Sigmoid colon (tissue), 7 donors: ENCODE data around the gene SOS1. TPM values are rescaled to one million over a fixed set of nuclear protein-coding genes. Genes with fewer than 3 reads are reported as not detected.
"Not testable (repeated sequence)": the region's sequence is repeated elsewhere in the genome, so short reads cannot be mapped to it uniquely, and the experiment has no call there.

Experiments used
- DNase-seq: peaks from one replicate; pipeline ENCODE4 v3.0.0-alpha.2; 2019
- H3K27ac ChIP-seq, 4 donors: fragments of 200-600 bp; sonication (generic); one replicate each; pipeline ENCODE4 v1.5.1; 2016 to 2019; ENCODE audit warnings: mild to moderate bottlenecking in 1 of 4
- H3K27me3 ChIP-seq, 3 donors: fragments of 200-600 bp; sonication (generic); one replicate each; pipeline ENCODE4 v1.5.1; 2019; ENCODE audit warnings: mild to moderate bottlenecking in 1 of 3
- H3K36me3 ChIP-seq, 4 donors: fragments of 200-600 bp; sonication (generic); one replicate each; pipeline ENCODE4 v1.5.1; 2016 to 2019
- H3K4me1 ChIP-seq, 4 donors: fragments of 200-600 bp; sonication (generic); one replicate each; pipeline ENCODE4 v1.5.1; 2017 to 2019
- H3K4me3 ChIP-seq, 4 donors: fragments of 200-600 bp; sonication (generic); one replicate each; pipeline ENCODE4 v1.5.1; 2017 to 2019; ENCODE audit warnings: mild to moderate bottlenecking in 2 of 4, moderate library complexity in 1 of 4
- H3K9me3 ChIP-seq, 4 donors: fragments of 200-600 bp in 3 of 4; sonication (generic) in 3 of 4; one replicate each; pipeline versions ENCODE4 v1.5.1 to v1.6.1; 2013 to 2019
- EP300 ChIP-seq, 4 donors: sonication (generic); formaldehyde crosslinking; IDR thresholded peaks; one replicate each; pipeline ENCODE4 v1.6.1; 2017; ENCODE audit warnings: antibody characterized with exemption in 4 of 4
- POLR2A ChIP-seq, 2 donors: fragments of 450-650 bp; IDR thresholded peaks; one replicate each; pipeline ENCODE4 v1.6.1; 2016; ENCODE audit warnings: antibody characterized with exemption in 2 of 2, mild to moderate bottlenecking in 2 of 2, moderate library complexity in 2 of 2
- POLR2AphosphoS5 ChIP-seq, 4 donors: sonication (generic); formaldehyde crosslinking; IDR thresholded peaks; one replicate each; pipeline ENCODE4 v1.6.1; 2017; ENCODE audit warnings: antibody characterized with exemption in 4 of 4
- WGBS, 2 donors: extraction: QIAGEN DNeasy Blood & Tissue Kit; methylation state at CpG; one replicate each; pipeline ENCODE4 v1.1.7; 2013; 5-methylcytosine and 5-hydroxymethylcytosine counted together
- intact Hi-C: fragments of 100-400 bp; cut with DNase I; formaldehyde crosslinking; loops from one replicate; pipeline ENCODE4 v1.15.1; 2023
- polyA plus RNA-seq, 3 donors: library from polyadenylated mRNA; stranded (reverse); fragments of 200-250 nt; gene quantifications; one replicate each; pipeline ENCODE4 v1.2.3, GENCODE V29; 2013
- total RNA-seq, 4 donors: library from RNA; depleted of rRNA; stranded (reverse); fragments of >200 nt; gene quantifications; one replicate each; pipeline ENCODE4 v1.1.0, GENCODE V29; 2016
- TF ChIP-seq, protein P1 (sequence below), 4 experiments: fragments of 450-650 bp in 3 of 4; fragments of 200-600 bp in 1 of 4; IDR thresholded peaks; one replicate each; pipeline ENCODE4 v1.5.1; 2016 to 2019; ENCODE audit warnings: antibody characterized with exemption in 4 of 4, mild to moderate bottlenecking in 3 of 4, moderate library complexity in 2 of 4
- donor health status: healthy with polysubstance abuse.
- donor health status: Bipolar disorder and iron deficiency.
- donor health status: healthy.

The SOS1 gene
- total and polyA plus RNA-seq, 7 donors: 5.4 to 72.0 (median 30.8) TPM

GRCh38 chr2:38940746-38941145, 180.1 kb downstream of the SOS1 start:
- no peak for TF ChIP-seq POLR2AphosphoS5 (IDR thresholded peaks at IDR 0.05)
- intact Hi-C loops: no loop called here

DNA sequence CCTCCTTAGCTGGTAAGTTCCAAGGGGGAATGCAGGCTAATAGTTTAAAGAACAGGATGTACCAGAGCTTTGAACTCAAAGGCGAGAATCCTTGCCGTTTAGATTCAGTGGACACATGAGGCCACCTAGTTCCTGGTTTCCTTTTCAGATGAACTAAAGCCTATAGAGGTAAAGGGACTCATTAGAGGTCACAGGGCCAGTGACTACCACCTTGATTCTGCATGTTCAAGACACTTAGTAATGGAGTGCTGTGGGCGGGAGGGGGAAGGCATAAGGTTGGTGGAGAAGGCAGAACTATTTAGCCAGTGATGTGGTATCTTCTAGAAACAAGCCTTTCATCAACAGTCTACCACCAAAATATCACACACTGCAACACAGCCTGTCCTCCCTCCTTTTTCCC, 183.3 kb downstream of the SOS1 start:
- TF ChIP-seq, protein P1, sequence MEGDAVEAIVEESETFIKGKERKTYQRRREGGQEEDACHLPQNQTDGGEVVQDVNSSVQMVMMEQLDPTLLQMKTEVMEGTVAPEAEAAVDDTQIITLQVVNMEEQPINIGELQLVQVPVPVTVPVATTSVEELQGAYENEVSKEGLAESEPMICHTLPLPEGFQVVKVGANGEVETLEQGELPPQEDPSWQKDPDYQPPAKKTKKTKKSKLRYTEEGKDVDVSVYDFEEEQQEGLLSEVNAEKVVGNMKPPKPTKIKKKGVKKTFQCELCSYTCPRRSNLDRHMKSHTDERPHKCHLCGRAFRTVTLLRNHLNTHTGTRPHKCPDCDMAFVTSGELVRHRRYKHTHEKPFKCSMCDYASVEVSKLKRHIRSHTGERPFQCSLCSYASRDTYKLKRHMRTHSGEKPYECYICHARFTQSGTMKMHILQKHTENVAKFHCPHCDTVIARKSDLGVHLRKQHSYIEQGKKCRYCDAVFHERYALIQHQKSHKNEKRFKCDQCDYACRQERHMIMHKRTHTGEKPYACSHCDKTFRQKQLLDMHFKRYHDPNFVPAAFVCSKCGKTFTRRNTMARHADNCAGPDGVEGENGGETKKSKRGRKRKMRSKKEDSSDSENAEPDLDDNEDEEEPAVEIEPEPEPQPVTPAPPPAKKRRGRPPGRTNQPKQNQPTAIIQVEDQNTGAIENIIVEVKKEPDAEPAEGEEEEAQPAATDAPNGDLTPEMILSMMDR (IDR thresholded peaks at IDR 0.05): no peak
- no peak for TF ChIP-seq EP300 (IDR thresholded peaks at IDR 0.05)
- no peak for TF ChIP-seq POLR2A (IDR thresholded peaks at IDR 0.05)
- TF ChIP-seq POLR2AphosphoS5 (IDR thresholded peaks at IDR 0.05): no peak

More at GRCh38 chr2:38940746-38941145, 180.1 kb downstream of the SOS1 start:
- no peaks in the 10 kb centered on the region for H3K27me3 ChIP-seq
- DNase-seq: no peak
- H3K36me3 ChIP-seq: no peaks in the 10 kb centered on the region
- H3K27ac ChIP-seq: no peak overlapping the region
- H3K4me3 ChIP-seq: no peak overlapping the region
- 79% methylated on average over 1 of the region's 1 CpG for WGBS, 2 donors
- H3K9me3 ChIP-seq: no peaks in the 10 kb centered on the region
- H3K4me1 ChIP-seq: no peaks in the 10 kb centered on the region

DNA sequence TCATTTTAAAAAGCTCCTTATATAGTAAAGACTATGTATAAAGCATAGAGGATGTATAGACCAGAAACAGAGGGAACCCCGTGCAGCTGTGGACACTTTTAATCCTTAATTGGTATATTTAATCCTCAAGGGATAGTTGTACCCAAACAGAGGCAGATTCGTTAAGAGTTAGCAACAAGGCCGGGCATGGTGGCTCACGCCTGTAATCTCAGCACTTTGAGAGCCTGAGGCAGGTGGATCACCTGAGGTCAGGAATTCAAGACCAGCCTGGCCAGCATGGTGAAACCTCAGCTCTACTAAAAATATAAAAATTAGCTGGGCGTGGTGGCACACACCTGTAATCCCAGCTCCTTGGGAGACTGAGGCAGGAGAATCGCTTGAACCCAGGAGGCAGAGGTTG, 184.3 kb downstream of the SOS1 start:
- H3K9me3 ChIP-seq, H3K27me3 ChIP-seq, H3K4me3 ChIP-seq, H3K36me3 ChIP-seq, H3K4me1 ChIP-seq, intact Hi-C loops, DNase-seq, H3K27ac ChIP-seq: not testable (repeated sequence)
- WGBS, 2 donors: 93% methylated on average over 6 of the region's 6 CpGs

More for the DNA sequence above, 183.3 kb downstream of the SOS1 start:
- H3K4me3 ChIP-seq: no peak overlapping the region
- H3K27ac ChIP-seq: no peak overlapping the region
- H3K9me3 ChIP-seq: no peaks in the 10 kb centered on the region
- intact Hi-C loops: no loop called here
- 73 to 78% methylated on average over 3 of the region's 3 CpGs for WGBS, 2 donors
- no peaks in the 10 kb centered on the region for H3K36me3 ChIP-seq
- no peaks in the 10 kb centered on the region for H3K27me3 ChIP-seq
- no peaks in the 10 kb centered on the region for H3K4me1 ChIP-seq
- DNase-seq: no peak

DNA sequence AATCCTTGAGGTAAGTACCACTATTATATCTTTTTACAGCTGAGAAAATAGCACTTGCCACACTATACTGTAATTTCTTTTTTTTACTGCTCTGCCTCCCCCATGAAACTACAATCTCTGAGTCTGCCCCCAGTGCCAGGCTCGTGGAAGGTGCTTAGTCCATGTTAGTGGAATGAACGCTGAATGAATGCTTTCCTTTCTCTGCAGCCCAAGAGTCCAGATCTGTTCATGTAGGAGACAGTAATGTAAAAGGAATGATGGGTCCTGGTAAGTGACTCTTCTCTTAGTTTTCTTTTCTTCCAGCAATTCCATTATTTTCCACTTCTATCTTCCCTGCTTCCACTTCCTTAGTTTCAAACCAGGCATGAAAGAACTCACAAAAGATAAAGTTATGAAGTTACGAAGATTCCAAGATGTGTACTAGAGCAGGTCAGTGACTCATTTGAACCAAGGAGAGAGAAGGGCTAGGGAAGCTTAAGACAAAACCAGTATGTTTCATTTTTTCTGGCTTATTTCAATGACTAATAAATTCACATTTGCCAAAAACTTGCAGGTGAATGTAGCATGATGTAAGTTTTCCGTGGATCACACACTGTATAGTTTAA, 185.2 kb downstream of the SOS1 start:
- no peak overlapping the region for H3K27ac ChIP-seq
- TF ChIP-seq, protein P1 (IDR thresholded peaks at IDR 0.05): no peak
- no peak for TF ChIP-seq POLR2A (IDR thresholded peaks at IDR 0.05)
- no peak for TF ChIP-seq EP300 (IDR thresholded peaks at IDR 0.05)
- no peak for TF ChIP-seq POLR2AphosphoS5 (IDR thresholded peaks at IDR 0.05)
- H3K4me1 ChIP-seq: no peaks in the 10 kb centered on the region

DNA sequence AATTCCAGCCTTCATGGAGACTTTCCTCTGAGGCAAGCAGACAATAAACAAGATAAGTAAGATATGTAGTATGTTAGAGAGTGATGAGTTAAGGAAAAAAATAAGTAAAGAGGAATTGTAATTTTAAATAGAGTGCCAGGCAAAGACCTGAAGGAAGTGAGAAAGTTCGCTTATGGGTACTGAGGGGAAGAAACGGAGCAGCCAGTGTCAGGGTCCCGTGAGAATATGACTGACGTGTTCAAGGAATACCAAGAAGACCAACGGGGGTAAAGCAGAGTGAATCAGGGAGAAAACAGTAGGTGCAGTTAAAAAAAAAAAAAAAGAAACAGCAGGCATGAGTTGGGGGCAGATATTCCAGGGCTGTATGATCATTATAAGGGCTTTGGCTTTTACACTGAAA, 186.1 kb downstream of the SOS1 start:
- no peak for TF ChIP-seq EP300 (IDR thresholded peaks at IDR 0.05)
- TF ChIP-seq, protein P1 (IDR thresholded peaks at IDR 0.05): no peak
- no peak for TF ChIP-seq POLR2A (IDR thresholded peaks at IDR 0.05)
- no peak for TF ChIP-seq POLR2AphosphoS5 (IDR thresholded peaks at IDR 0.05)
- Histone ChIP-seq H3K9me3 (no peaks in the 10 kb centered on the region), H3K4me3 (no peak overlapping the region), H3K36me3 (no peaks in the 10 kb centered on the region), H3K27me3 (no peaks in the 10 kb centered on the region), H3K4me1 (no peaks in the 10 kb centered on the region), H3K27ac (no peak overlapping the region)
- intact Hi-C loops: no loop called here
- no peak for DNase-seq
- 73 to 90% methylated on average over 5 of the region's 5 CpGs for WGBS, 2 donors

More for the DNA sequence above, 185.2 kb downstream of the SOS1 start:
- Histone ChIP-seq H3K36me3 (no peaks in the 10 kb centered on the region), H3K27me3 (no peaks in the 10 kb centered on the region), H3K4me3 (no peak overlapping the region), H3K9me3 (no peaks in the 10 kb centered on the region)
- 84 to 89% methylated on average over 4 of the region's 4 CpGs for WGBS, 2 donors
- DNase-seq: no peak
- intact Hi-C loops: no loop called here

DNA sequence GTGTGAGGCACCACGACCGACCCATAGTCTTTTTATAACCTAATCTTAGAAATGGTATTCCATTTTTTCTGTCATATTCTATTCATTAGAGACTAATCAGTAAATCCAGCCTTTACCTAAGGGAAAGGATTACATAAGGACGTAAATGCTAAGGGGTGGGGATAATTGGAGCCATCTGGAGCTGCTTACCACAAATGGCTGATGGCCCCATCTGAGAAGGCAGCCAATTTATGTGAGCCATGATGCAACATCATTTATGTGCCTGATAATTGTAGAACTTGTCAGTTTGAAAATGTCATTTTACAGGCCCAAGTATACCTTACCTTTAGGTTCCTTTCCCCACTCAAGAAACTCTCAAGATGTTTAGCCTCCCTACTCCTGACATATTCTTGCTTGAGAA, 187.2 kb downstream of the SOS1 start:
- Histone ChIP-seq H3K9me3 (no peaks in the 10 kb centered on the region), H3K36me3 (no peaks in the 10 kb centered on the region), H3K4me3 (no peak overlapping the region), H3K27me3 (no peaks in the 10 kb centered on the region), H3K4me1 (no peaks in the 10 kb centered on the region), H3K27ac (no peak overlapping the region)
- no peak for TF ChIP-seq POLR2A (IDR thresholded peaks at IDR 0.05)
- TF ChIP-seq, protein P1 (IDR thresholded peaks at IDR 0.05): no peak
- 93 to 96% methylated on average over 3 of the region's 3 CpGs for WGBS, 2 donors
- intact Hi-C loops: no loop called here
- no peak for DNase-seq
